Effector memory CD8-positive, alpha-beta T cell (primary cell): ENCODE data around the gene SLC35F4.

Source experiments
- ATAC-seq: fragments of 150-1000 bp; cut with Tn5 transposase; replicated peaks from 2 replicates; pipeline ENCODE4 v1.10.0; 2021; ENCODE audit warnings: mild to moderate bottlenecking, moderate library complexity
- DNase-seq, 3 experiments: peaks; one replicate each; pipeline ENCODE4 v3.0.0; 2021
- H3K27ac Mint-ChIP-seq, 2 donors: one replicate each; pipeline ENCODE4 v1.8.0; 2022; ENCODE audit warnings: mild to moderate bottlenecking in 2 of 2, mixed read lengths in 2 of 2, moderate library complexity in 2 of 2
- H3K27me3 Mint-ChIP-seq, 2 donors: one replicate each; pipeline ENCODE4 v1.8.0; 2022; ENCODE audit warnings: mixed read lengths in 2 of 2
- H3K36me3 Mint-ChIP-seq: one replicate; pipeline ENCODE4 v1.8.0; 2022; ENCODE audit warnings: mild to moderate bottlenecking, moderate library complexity, mixed read lengths; ENCODE audit not compliant: insufficient read depth
- H3K4me1 Mint-ChIP-seq, 2 donors: one replicate each; pipeline ENCODE4 v1.8.0; 2022; ENCODE audit warnings: low read depth in 2 of 2, mixed read lengths in 2 of 2
- H3K4me3 Mint-ChIP-seq, 2 donors: one replicate each; pipeline ENCODE4 v1.8.0; 2022; ENCODE audit warnings: mild to moderate bottlenecking in 2 of 2, mixed read lengths in 2 of 2, moderate library complexity in 2 of 2
- H3K9me3 Mint-ChIP-seq, 2 donors: one replicate each; pipeline ENCODE4 v1.8.0; 2022; ENCODE audit warnings: mixed read lengths in 2 of 2

The SLC35F4 gene

GRCh38 chr14:57530571-57530970 lies 335.3 kb downstream of the SLC35F4 start:
- ATAC-seq (no peak), DNase-seq (no peak)
- Mint-ChIP-seq H3K4me3 (no peak overlapping the region), H3K27ac (no peak overlapping the region), H3K4me1 (no peaks in the 10 kb centered on the region), H3K9me3 (peaks cover 5 to 8% of the 10 kb centered on the region in 2 donors), H3K27me3 (peaks cover 0 to 7% of the 10 kb centered on the region in 2 donors), H3K36me3 (no peaks in the 10 kb centered on the region)

DNA sequence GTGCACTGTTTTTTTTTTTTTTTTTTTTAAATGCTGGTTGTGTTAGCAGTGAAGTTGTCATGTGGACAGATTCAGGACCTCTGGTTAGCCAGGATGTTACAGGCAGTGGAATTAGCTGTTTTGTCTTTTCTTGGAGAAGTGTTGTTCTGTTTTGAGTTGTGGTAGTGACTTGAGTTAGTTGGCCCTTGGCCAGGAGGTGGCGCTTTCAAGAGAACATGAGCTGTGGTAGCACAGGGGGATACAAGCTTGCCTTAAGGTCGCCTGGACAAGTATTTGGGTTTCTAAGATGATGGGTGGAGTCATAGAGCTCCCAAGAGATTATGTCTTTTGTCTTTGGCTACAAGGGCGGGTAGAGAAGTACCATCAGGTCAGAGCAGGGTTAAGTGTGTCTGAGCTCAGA lies 338.9 kb downstream of the SLC35F4 start:
- Mint-ChIP-seq H3K9me3 (peaks cover 14 to 30% of the 10 kb centered on the region in 2 donors), H3K36me3 (no peaks in the 10 kb centered on the region), H3K27ac (no peak overlapping the region), H3K4me1 (no peaks in the 10 kb centered on the region), H3K27me3 (peaks cover 0 to 7% of the 10 kb centered on the region in 2 donors), H3K4me3 (no peak overlapping the region)
- DNase-seq (no peak), ATAC-seq (no peak)

DNA sequence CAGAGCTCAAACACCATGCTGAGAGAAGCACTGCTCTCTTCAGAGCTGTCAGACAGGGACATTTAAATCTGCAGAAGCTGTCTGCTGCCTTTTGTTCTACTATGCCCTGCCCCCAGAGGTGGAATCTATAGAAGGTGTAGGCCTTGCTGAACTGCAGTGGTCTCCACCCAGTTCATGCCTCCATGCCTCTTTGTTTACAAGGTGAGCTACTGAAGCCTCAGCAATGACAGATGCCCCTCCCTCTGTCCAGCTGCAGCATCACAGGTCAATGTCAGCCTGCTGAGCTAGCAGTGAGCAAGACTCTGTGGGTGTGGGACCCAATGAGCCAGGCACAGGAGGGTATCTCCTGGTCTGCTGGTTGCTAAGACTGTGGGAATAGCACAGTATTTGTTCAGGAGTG lies 346.8 kb downstream of the SLC35F4 start:
- Mint-ChIP-seq H3K27me3 (no peaks in the 10 kb centered on the region), H3K4me1 (no peaks in the 10 kb centered on the region), H3K9me3 (peaks cover 17 to 40% of the 10 kb centered on the region in 2 donors), H3K36me3 (no peaks in the 10 kb centered on the region), H3K4me3 (no peak overlapping the region), H3K27ac (no peak overlapping the region)
- DNase-seq = no peak
- ATAC-seq = no peak
